ENCODE results near the gene RICTOR.
"Not testable (repeated sequence)": the region's sequence is repeated elsewhere in the genome, so short reads cannot be mapped to it uniquely, and the experiment has no call there.

The RICTOR gene

DNA sequence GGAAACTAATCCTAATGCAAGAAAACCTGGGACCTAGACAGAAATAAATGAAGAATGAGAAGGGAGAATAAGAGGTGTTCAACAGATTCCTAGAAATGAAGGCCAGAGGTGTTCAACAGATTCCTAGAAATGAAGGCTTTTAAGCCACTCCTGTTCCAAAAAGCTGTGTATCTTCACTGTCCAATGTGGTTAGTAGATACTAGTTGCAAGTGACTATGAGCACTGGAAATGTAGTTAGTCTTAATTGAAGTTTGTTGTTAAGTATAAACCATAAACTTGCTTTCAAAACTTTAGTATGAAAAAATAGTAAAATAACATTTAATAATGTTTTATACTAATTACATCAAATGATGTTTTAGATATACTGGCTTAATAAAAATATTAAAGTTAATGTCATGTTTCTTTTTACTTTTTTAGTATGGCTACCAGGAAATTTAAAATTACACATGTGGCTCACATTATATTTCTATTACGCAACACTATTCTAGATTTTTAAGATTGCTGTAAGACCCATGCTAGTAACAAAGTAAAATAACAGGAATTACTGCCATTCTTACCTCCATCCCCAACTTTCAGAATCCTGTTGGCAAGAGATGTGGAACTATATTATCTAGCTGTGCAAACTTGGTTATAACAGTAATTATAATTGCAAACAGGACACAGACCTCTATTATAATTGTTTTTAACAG lies 57.5 kb downstream of the RICTOR start:
- Histone ChIP-seq H3K27ac (ENCODE audit: low read depth, low read length) (peak overlapping the region; percentile 75), H3K4me3 (ENCODE audit: low read depth in 1 of 5, low read length in 5 of 5) (no peak overlapping the region), H3K9ac (ENCODE audit: low read length in 5 of 5) (no peak overlapping the region), H3K9me3 (ENCODE audit: control insufficient read depth in 5 of 5, low read length in 5 of 5) (peaks cover 0 to 3% (median 0%) of the 10 kb centered on the region in 5 donors), H3K27me3 (ENCODE audit: control insufficient read depth in 5 of 5, insufficient read depth in 4 of 5, low read length in 5 of 5) (no peaks in the 10 kb centered on the region), H3K4me1 (ENCODE audit: control insufficient read depth in 5 of 5, insufficient read depth in 5 of 5, low read length in 5 of 5) (peaks cover 1 to 14% (median 11%) of the 10 kb centered on the region in 5 donors), H3K36me3 (ENCODE audit: control insufficient read depth in 5 of 5, insufficient read depth in 5 of 5, low read length in 5 of 5) (peaks cover 5 to 21% (median 14%) of the 10 kb centered on the region in 5 donors)

DNA sequence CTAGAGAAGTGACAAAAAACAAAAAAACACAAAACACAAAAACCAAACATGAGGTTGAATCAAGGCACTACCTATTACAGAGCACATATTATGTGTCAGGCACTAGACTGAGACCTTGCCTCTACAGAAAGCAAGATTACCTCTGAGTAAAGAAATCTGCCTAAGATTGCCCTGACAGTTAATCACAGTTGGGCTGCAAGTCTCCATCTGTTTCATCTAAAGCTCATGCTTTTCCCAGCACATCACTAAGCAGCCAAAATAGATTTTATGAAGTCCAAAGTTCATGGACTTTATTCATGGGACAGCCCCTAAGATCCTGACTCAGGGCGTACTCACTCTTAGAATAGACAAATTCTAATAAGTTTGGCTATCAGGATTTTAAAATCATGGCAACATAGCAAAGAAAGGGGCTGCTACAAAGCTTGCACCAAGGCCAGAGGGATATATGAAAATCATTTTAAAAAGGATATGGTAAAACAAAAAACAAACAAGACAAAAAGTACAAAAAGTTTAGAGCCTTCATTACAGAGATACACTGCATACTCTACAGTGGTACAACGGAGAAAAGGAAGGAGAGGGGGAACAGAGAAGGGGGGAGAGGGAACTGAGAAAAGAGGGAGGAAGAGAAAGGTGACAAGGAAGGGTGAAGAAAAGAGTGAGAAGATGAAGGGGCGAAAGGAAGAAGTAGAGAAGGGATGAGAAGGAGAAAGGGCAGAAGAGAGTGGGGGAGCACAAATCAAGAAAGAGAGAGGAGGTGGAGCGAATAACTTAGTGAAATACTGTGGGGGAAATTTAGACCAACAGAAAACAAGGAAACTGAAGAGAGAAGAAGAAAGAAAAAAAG lies 58.2 kb downstream of the RICTOR start:
- Histone ChIP-seq H3K4me3 (ENCODE audit: low read depth in 1 of 5, low read length in 5 of 5) (no peak overlapping the region), H3K9ac (ENCODE audit: low read length in 5 of 5) (peak overlapping the region in 1 of 5 donors; percentile 41), H3K27ac (ENCODE audit: low read depth, low read length) (peak overlapping the region; percentile 75), H3K9me3 (ENCODE audit: control insufficient read depth in 5 of 5, low read length in 5 of 5) (peaks cover 0 to 3% (median 0%) of the 10 kb centered on the region in 5 donors), H3K4me1 (ENCODE audit: control insufficient read depth in 5 of 5, insufficient read depth in 5 of 5, low read length in 5 of 5) (peaks cover 1 to 14% (median 11%) of the 10 kb centered on the region in 5 donors), H3K36me3 (ENCODE audit: control insufficient read depth in 5 of 5, insufficient read depth in 5 of 5, low read length in 5 of 5) (peaks cover 11 to 25% (median 16%) of the 10 kb centered on the region in 5 donors), H3K27me3 (ENCODE audit: control insufficient read depth in 5 of 5, insufficient read depth in 4 of 5, low read length in 5 of 5) (no peaks in the 10 kb centered on the region)

DNA sequence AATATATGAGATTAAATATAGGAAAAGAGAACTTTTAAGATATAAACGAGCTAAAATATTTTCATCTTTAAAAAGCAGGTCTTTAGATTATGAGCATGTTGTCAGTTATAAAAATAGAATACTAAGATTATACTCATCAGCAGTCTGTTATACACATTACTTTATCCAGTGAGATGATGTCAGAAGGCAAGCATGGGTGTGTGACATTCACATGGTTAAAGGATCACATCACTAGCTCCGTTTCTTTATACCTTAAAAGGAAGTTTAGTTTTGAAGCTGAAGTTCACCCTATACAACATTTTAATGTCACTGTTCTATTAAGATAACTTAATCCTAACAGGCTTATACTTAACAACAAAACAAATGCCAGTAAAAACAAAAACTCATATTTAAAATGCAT lies 59.6 kb downstream of the RICTOR start:
- no peaks in the 10 kb centered on the region for H3K27me3 ChIP-seq (ENCODE audit: control insufficient read depth in 5 of 5, insufficient read depth in 4 of 5, low read length in 5 of 5)
- peaks cover 8 to 19% (median 15%) of the 10 kb centered on the region in 5 donors for H3K36me3 ChIP-seq (ENCODE audit: control insufficient read depth in 5 of 5, insufficient read depth in 5 of 5, low read length in 5 of 5)
- peaks cover 0 to 3% (median 0%) of the 10 kb centered on the region in 5 donors for H3K9me3 ChIP-seq (ENCODE audit: control insufficient read depth in 5 of 5, low read length in 5 of 5)
- no peak overlapping the region for H3K9ac ChIP-seq (ENCODE audit: low read length in 5 of 5)
- H3K4me3 ChIP-seq (ENCODE audit: low read depth in 1 of 5, low read length in 5 of 5) = no peak overlapping the region
- H3K27ac ChIP-seq (ENCODE audit: low read depth, low read length) = peak overlapping the region; percentile 75
- H3K4me1 ChIP-seq (ENCODE audit: control insufficient read depth in 5 of 5, insufficient read depth in 5 of 5, low read length in 5 of 5) = peaks cover 1 to 14% (median 11%) of the 10 kb centered on the region in 5 donors

DNA sequence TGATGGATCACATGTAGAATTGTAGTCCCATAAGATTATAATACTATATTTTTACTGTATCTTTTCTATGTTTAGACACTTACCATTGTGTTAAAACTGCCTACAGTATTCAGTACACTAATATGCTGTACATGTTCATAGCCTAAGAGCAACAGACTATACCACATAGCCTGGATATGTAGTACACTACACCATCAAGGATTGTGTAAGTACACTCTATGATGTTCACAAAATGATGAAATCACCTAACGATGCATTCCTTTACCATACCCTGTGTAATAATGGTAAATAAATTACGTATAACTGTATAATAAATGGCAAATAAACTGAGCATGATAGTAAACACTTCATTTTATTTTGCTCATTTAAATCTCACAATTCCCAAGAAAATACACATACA lies 60.3 kb downstream of the RICTOR start:
- H3K27ac ChIP-seq (ENCODE audit: low read depth, low read length) = no peak overlapping the region
- H3K36me3 ChIP-seq (ENCODE audit: control insufficient read depth in 5 of 5, insufficient read depth in 5 of 5, low read length in 5 of 5) = peaks cover 5 to 13% (median 9%) of the 10 kb centered on the region in 5 donors
- no peak overlapping the region for H3K4me3 ChIP-seq (ENCODE audit: low read depth in 1 of 5, low read length in 5 of 5)
- peaks cover 1 to 14% (median 11%) of the 10 kb centered on the region in 5 donors for H3K4me1 ChIP-seq (ENCODE audit: control insufficient read depth in 5 of 5, insufficient read depth in 5 of 5, low read length in 5 of 5)
- H3K9me3 ChIP-seq (ENCODE audit: control insufficient read depth in 5 of 5, low read length in 5 of 5) = peaks cover 0 to 3% (median 0%) of the 10 kb centered on the region in 5 donors
- no peak overlapping the region for H3K9ac ChIP-seq (ENCODE audit: low read length in 5 of 5)
- H3K27me3 ChIP-seq (ENCODE audit: control insufficient read depth in 5 of 5, insufficient read depth in 4 of 5, low read length in 5 of 5) = no peaks in the 10 kb centered on the region

GRCh38 chr5:39010958-39011357 lies 63.2 kb downstream of the RICTOR start:
- H3K27me3 ChIP-seq (ENCODE audit: control insufficient read depth in 5 of 5, insufficient read depth in 4 of 5, low read length in 5 of 5); H3K4me3 ChIP-seq (ENCODE audit: low read depth in 1 of 5, low read length in 5 of 5); H3K9ac ChIP-seq (ENCODE audit: low read length in 5 of 5); H3K4me1 ChIP-seq (ENCODE audit: control insufficient read depth in 5 of 5, insufficient read depth in 5 of 5, low read length in 5 of 5); H3K36me3 ChIP-seq (ENCODE audit: control insufficient read depth in 5 of 5, insufficient read depth in 5 of 5, low read length in 5 of 5); H3K27ac ChIP-seq (ENCODE audit: low read depth, low read length); H3K9me3 ChIP-seq (ENCODE audit: control insufficient read depth in 5 of 5, low read length in 5 of 5): not testable (repeated sequence)

DNA sequence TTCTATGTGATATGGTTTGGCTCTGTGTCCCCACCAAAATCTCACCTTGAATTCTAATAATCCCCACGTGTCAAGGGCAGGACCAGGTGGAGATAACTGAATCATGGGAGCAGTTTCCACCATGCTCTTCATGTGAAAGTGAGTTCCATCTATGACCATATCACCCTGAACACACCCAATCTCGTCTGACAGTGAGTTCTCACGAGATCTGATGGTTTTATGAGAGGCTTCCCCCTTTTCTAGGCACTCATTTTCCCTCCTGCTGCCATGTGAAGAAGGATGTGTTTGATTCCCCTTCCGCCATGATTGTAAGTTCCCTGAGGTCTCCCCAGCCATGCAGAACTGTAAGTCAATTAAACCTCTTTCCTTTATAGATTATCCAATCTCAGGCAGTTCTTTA lies 64.2 kb downstream of the RICTOR start:
- H3K4me3 ChIP-seq (ENCODE audit: low read depth in 1 of 5, low read length in 5 of 5) = no peak overlapping the region
- H3K27me3 ChIP-seq (ENCODE audit: control insufficient read depth in 5 of 5, insufficient read depth in 4 of 5, low read length in 5 of 5) = no peaks in the 10 kb centered on the region
- H3K9ac ChIP-seq (ENCODE audit: low read length in 5 of 5) = no peak overlapping the region
- peaks cover 0 to 3% (median 0%) of the 10 kb centered on the region in 5 donors for H3K9me3 ChIP-seq (ENCODE audit: control insufficient read depth in 5 of 5, low read length in 5 of 5)
- H3K27ac ChIP-seq (ENCODE audit: low read depth, low read length) = no peak overlapping the region
- peaks cover 0 to under 1% (median 0%) of the 10 kb centered on the region in 5 donors for H3K4me1 ChIP-seq (ENCODE audit: control insufficient read depth in 5 of 5, insufficient read depth in 5 of 5, low read length in 5 of 5)
- peaks cover 0 to 11% (median 5%) of the 10 kb centered on the region in 5 donors for H3K36me3 ChIP-seq (ENCODE audit: control insufficient read depth in 5 of 5, insufficient read depth in 5 of 5, low read length in 5 of 5)

DNA sequence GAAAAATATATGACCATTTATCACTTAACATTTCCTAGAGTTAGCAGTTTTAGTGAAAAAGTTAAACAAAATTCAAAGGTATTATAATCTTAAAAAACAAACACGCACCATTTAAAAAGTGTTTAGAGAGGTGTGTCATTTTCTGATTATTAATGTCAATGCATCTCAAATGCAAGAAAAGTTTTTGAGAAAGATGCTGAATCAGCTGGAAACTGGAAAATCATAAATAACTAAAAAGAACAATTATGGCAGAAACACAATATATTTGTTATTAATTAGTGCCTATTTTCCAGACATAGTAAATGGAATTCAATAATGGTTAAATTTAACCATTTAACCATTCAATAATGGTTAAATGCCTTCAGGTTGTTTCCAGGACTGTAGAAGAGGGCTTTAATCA lies 64.9 kb downstream of the RICTOR start:
- peaks cover 0 to 3% (median 0%) of the 10 kb centered on the region in 5 donors for H3K9me3 ChIP-seq (ENCODE audit: control insufficient read depth in 5 of 5, low read length in 5 of 5)
- no peak overlapping the region for H3K9ac ChIP-seq (ENCODE audit: low read length in 5 of 5)
- H3K4me3 ChIP-seq (ENCODE audit: low read depth in 1 of 5, low read length in 5 of 5) = no peak overlapping the region
- no peak overlapping the region for H3K27ac ChIP-seq (ENCODE audit: low read depth, low read length)
- H3K36me3 ChIP-seq (ENCODE audit: control insufficient read depth in 5 of 5, insufficient read depth in 5 of 5, low read length in 5 of 5) = peaks cover 0 to 11% (median 5%) of the 10 kb centered on the region in 5 donors
- no peaks in the 10 kb centered on the region for H3K27me3 ChIP-seq (ENCODE audit: control insufficient read depth in 5 of 5, insufficient read depth in 4 of 5, low read length in 5 of 5)
- no peaks in the 10 kb centered on the region for H3K4me1 ChIP-seq (ENCODE audit: control insufficient read depth in 5 of 5, insufficient read depth in 5 of 5, low read length in 5 of 5)

DNA sequence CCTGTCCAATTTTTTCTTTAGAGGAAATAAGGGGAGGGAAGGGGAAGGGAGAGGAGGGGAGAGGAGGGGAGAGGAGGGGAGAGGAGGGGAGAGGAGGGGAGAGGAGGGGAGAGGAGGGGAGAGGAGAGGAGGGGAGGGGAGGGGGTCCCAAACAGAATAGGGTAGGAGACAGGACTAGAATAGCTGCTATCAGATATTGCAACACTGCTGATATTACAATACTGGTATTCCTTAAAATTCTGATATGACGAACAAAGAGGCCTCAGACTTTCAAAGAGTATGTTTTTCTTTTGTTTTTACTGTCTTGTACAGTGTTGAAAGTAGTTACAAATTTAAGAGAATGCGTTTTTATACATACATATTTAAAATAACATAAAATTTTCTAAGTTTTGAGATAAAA lies 67.5 kb downstream of the RICTOR start:
- Histone ChIP-seq H3K9ac (ENCODE audit: low read length in 5 of 5) (no peak overlapping the region), H3K27ac (ENCODE audit: low read depth, low read length) (no peak overlapping the region)

DNA sequence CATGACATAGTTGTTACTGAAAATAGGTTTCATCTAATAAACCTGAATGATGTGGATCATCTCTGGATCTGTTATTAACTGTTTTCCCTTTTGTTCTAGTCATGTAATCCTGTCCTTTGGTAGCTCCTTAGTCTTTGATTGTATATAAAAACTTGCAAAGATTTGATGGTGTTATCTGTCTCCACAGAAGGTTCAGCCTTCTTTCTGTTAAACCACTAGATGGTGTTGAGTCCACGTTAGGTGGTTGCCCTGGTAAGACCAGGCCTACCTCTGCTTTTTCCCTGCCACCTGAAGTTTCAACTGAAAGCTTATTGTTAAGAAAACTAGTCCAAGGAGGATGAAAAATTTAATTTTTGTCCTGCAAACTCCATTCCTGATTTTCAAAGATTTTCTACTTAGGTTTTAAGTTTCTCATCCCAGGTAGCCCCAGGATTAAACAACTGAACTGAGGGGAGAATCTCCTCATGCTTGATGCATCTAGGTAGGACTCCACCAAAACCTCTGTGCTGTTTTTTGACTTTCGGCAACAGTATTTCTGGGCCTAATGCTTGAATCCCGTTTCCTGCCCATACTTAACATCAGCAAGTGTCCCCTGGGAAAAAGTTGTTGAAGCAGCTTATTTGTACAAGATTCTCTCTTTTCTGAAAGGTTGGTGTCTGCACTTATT lies 68.5 kb downstream of the RICTOR start:
- H3K4me3 ChIP-seq (ENCODE audit: low read depth in 1 of 5, low read length in 5 of 5) = no peak overlapping the region
- no peaks in the 10 kb centered on the region for H3K9me3 ChIP-seq (ENCODE audit: control insufficient read depth in 5 of 5, low read length in 5 of 5)
- no peak overlapping the region for H3K27ac ChIP-seq (ENCODE audit: low read depth, low read length)
- no peak overlapping the region for H3K9ac ChIP-seq (ENCODE audit: low read length in 5 of 5)
- H3K36me3 ChIP-seq (ENCODE audit: control insufficient read depth in 5 of 5, insufficient read depth in 5 of 5, low read length in 5 of 5) = peaks cover 0 to 8% (median 5%) of the 10 kb centered on the region in 5 donors
- no peaks in the 10 kb centered on the region for H3K27me3 ChIP-seq (ENCODE audit: control insufficient read depth in 5 of 5, insufficient read depth in 4 of 5, low read length in 5 of 5)
- H3K4me1 ChIP-seq (ENCODE audit: control insufficient read depth in 5 of 5, insufficient read depth in 5 of 5, low read length in 5 of 5) = no peaks in the 10 kb centered on the region

More for the DNA sequence above, 67.5 kb downstream of the RICTOR start:
- Histone ChIP-seq H3K27me3 (ENCODE audit: control insufficient read depth in 5 of 5, insufficient read depth in 4 of 5, low read length in 5 of 5) (no peaks in the 10 kb centered on the region), H3K9me3 (ENCODE audit: control insufficient read depth in 5 of 5, low read length in 5 of 5) (no peaks in the 10 kb centered on the region), H3K4me1 (ENCODE audit: control insufficient read depth in 5 of 5, insufficient read depth in 5 of 5, low read length in 5 of 5) (no peaks in the 10 kb centered on the region), H3K4me3 (ENCODE audit: low read depth in 1 of 5, low read length in 5 of 5) (no peak overlapping the region), H3K36me3 (ENCODE audit: control insufficient read depth in 5 of 5, insufficient read depth in 5 of 5, low read length in 5 of 5) (peaks cover 2 to 11% (median 2%) of the 10 kb centered on the region in 5 donors)
